GM10847 (cell line): ENCODE results near the gene METTL24.

Experiments used
- POLR2A ChIP-seq: IDR thresholded peaks from 2 replicates; pipeline ENCODE4 v1.6.1; 2011; ENCODE audit not compliant: insufficient read length; ENCODE audit errors: extremely low read depth

METTL24 gene

GRCh38 chr6:110328259-110328658 lies 29.9 kb downstream of the METTL24 start:
- no peak for TF ChIP-seq POLR2A

- TF ChIP-seq POLR2A: no peak
Measured at GRCh38 chr6:110327391-110327790, 30.8 kb downstream of the METTL24 start.

- TF ChIP-seq POLR2A: no peak
Measured at GRCh38 chr6:110326609-110327008, 31.5 kb downstream of the METTL24 start.

GRCh38 chr6:110326057-110326456 lies 32.1 kb downstream of the METTL24 start:
- TF ChIP-seq POLR2A: no peak

GRCh38 chr6:110325197-110325596 lies 33.0 kb downstream of the METTL24 start:
- TF ChIP-seq POLR2A: no peak

GRCh38 chr6:110324548-110324947 lies 33.6 kb downstream of the METTL24 start:
- no peak for TF ChIP-seq POLR2A

GRCh38 chr6:110323258-110323657 lies 34.9 kb downstream of the METTL24 start:
- TF ChIP-seq POLR2A: no peak

- TF ChIP-seq POLR2A: no peak
Measured at GRCh38 chr6:110322874-110323242, 35.3 kb downstream of the METTL24 start.

- no peak for TF ChIP-seq POLR2A
Measured at GRCh38 chr6:110322151-110322873, 35.8 kb downstream of the METTL24 start.

GRCh38 chr6:110320307-110320706 lies 37.8 kb downstream of the METTL24 start:
- no peak for TF ChIP-seq POLR2A

- no peak for TF ChIP-seq POLR2A
Measured at GRCh38 chr6:110319843-110320242, 38.3 kb downstream of the METTL24 start.

GRCh38 chr6:110319381-110319780 lies 38.8 kb downstream of the METTL24 start:
- TF ChIP-seq POLR2A: no peak

- no peak for TF ChIP-seq POLR2A
Measured at GRCh38 chr6:110318971-110319370, 39.2 kb downstream of the METTL24 start.

GRCh38 chr6:110317646-110318045 lies 40.5 kb downstream of the METTL24 start:
- TF ChIP-seq POLR2A: no peak

- no peak for TF ChIP-seq POLR2A
Measured at GRCh38 chr6:110317189-110317588, 41.0 kb downstream of the METTL24 start.

- no peak for TF ChIP-seq POLR2A
Measured at GRCh38 chr6:110315869-110316398, 42.2 kb downstream of the METTL24 start.
